Liver (tissue), 9 donors: ENCODE data around the gene IFNLR1. TPM values are rescaled to one million over a fixed set of nuclear protein-coding genes. Genes with fewer than 3 reads are reported as not detected.

Experiments used
- DNase-seq: peaks from one replicate; pipeline ENCODE4 v3.0.0-alpha.2; 2017; ENCODE audit warnings: low spot score
- H3K27ac ChIP-seq, 2 donors: one replicate each; pipeline ENCODE4 v1.7.0; 2013; ENCODE audit warnings: inconsistent platforms in 2 of 2, low read length in 2 of 2, control low read depth in 1 of 2, low read depth in 1 of 2, mild to moderate bottlenecking in 1 of 2
- H3K27me3 ChIP-seq, 4 donors: one replicate each; pipeline versions ENCODE4 v1.6.1 to v1.7.0; 2013; ENCODE audit warnings: low read length in 3 of 4, inconsistent platforms in 1 of 4, mild to moderate bottlenecking in 1 of 4, moderate library complexity in 1 of 4; ENCODE audit not compliant: control insufficient read depth in 4 of 4, insufficient read depth in 4 of 4
- H3K36me3 ChIP-seq, 4 donors: one replicate each; pipeline versions ENCODE4 v1.6.1 to v1.7.0; 2013; ENCODE audit warnings: low read length in 3 of 4, mild to moderate bottlenecking in 3 of 4, low read depth in 1 of 4, moderate library complexity in 1 of 4; ENCODE audit not compliant: control insufficient read depth in 4 of 4, insufficient read depth in 3 of 4
- H3K4me1 ChIP-seq, 4 donors: one replicate each; pipeline versions ENCODE4 v1.6.1 to v1.7.0; 2013; ENCODE audit warnings: low read length in 3 of 4, mild to moderate bottlenecking in 3 of 4, moderate library complexity in 1 of 4; ENCODE audit not compliant: control insufficient read depth in 4 of 4, insufficient read depth in 4 of 4
- H3K4me3 ChIP-seq, 3 donors: one replicate each; pipeline versions ENCODE4 v1.6.1 to v1.7.0; 2013; ENCODE audit warnings: low read length in 3 of 3, control low read depth in 1 of 3, low read depth in 1 of 3, mild to moderate bottlenecking in 1 of 3
- H3K9ac ChIP-seq, 2 donors: one replicate each; pipeline ENCODE4 v1.7.0; 2013; ENCODE audit warnings: low read length in 2 of 2, mild to moderate bottlenecking in 2 of 2, moderate library complexity in 2 of 2, control low read depth in 1 of 2, low read depth in 1 of 2
- H3K9me3 ChIP-seq, 4 donors: one replicate each; pipeline versions ENCODE4 v1.6.1 to v1.7.0; 2013; ENCODE audit warnings: low read length in 3 of 4; ENCODE audit not compliant: control insufficient read depth in 4 of 4
- EGR1 ChIP-seq, 2 donors: IDR thresholded peaks; 2 replicates each; pipeline ENCODE4 v1.6.1; 2016 to 2018; ENCODE audit warnings: antibody characterized with exemption in 2 of 2, low read depth in 2 of 2
- FOXA1 ChIP-seq: IDR thresholded peaks from 2 replicates; pipeline ENCODE4 v1.6.1; 2016; ENCODE audit warnings: antibody characterized with exemption
- FOXA2 ChIP-seq: IDR thresholded peaks from 2 replicates; pipeline ENCODE4 v1.6.1; 2016; ENCODE audit warnings: antibody characterized with exemption
- GABPA ChIP-seq, 2 donors: IDR thresholded peaks in 1 of 2; conservative IDR thresholded peaks in 1 of 2; 2 replicates each; pipeline ENCODE4 v1.6.1; 2016; ENCODE audit warnings: antibody characterized with exemption in 2 of 2, mild to moderate bottlenecking in 1 of 2, moderate library complexity in 1 of 2
- HNF4A ChIP-seq, 2 donors: conservative IDR thresholded peaks; 2 replicates each; pipeline ENCODE4 v1.6.1; 2016; ENCODE audit warnings: antibody characterized with exemption in 2 of 2, mild to moderate bottlenecking in 2 of 2
- HNF4G ChIP-seq: IDR thresholded peaks from 2 replicates; pipeline ENCODE4 v1.6.1; 2016; ENCODE audit warnings: antibody characterized with exemption
- JUND ChIP-seq, 2 donors: IDR thresholded peaks; 2 replicates each; pipeline ENCODE4 v1.6.1; 2016; ENCODE audit warnings: antibody characterized with exemption in 2 of 2
- NR2F2 ChIP-seq: IDR thresholded peaks from 2 replicates; pipeline ENCODE4 v1.6.1; 2016; ENCODE audit warnings: antibody characterized with exemption
- RAD21 ChIP-seq, 2 donors: IDR thresholded peaks; 2 replicates each; pipeline ENCODE4 v1.6.1; 2016; ENCODE audit warnings: antibody characterized with exemption in 2 of 2, mild to moderate bottlenecking in 2 of 2
- SP1 ChIP-seq: IDR thresholded peaks from 2 replicates; pipeline ENCODE4 v1.6.1; 2018; ENCODE audit warnings: antibody characterized with exemption, mild to moderate bottlenecking
- TAF1 ChIP-seq: conservative IDR thresholded peaks from 2 replicates; pipeline ENCODE4 v1.6.1; 2016; ENCODE audit warnings: antibody characterized with exemption, mild to moderate bottlenecking
- YY1 ChIP-seq: IDR thresholded peaks from 2 replicates; pipeline ENCODE4 v1.6.1; 2016; ENCODE audit warnings: antibody characterized with exemption, mild to moderate bottlenecking
- ZBTB33 ChIP-seq: IDR thresholded peaks from 2 replicates; pipeline ENCODE4 v1.6.1; 2016; ENCODE audit warnings: antibody characterized with exemption
- WGBS: extraction: QIAGEN DNeasy Blood & Tissue Kit; methylation state at CpG from one replicate; pipeline ENCODE4 v1.1.7; 2013; 5-methylcytosine and 5-hydroxymethylcytosine counted together
- polyA plus RNA-seq, 2 donors: library from polyadenylated mRNA; stranded (reverse) in 1 of 2; unstranded in 1 of 2; fragments of 200-250 nt in 1 of 2; fragments of >200 nt in 1 of 2; fragmentation: Nextera tagmentation in 1 of 2; extraction: Ambion mirVana in 1 of 2; gene quantifications; one replicate each; pipeline versions ENCODE4 v1.2.1 to v1.2.3, GENCODE V29; 2013 to 2015
- total RNA-seq, 2 donors: library from RNA; depleted of rRNA; stranded (reverse); fragments of >200 nt; gene quantifications; one replicate each; pipeline ENCODE4 v1.2.3, GENCODE V29; 2014
- TF ChIP-seq, protein P1 (sequence below): IDR thresholded peaks from 2 replicates; pipeline ENCODE4 v1.6.1; 2016; ENCODE audit warnings: antibody characterized with exemption
- TF ChIP-seq, protein P2 (sequence below): IDR thresholded peaks from 2 replicates; pipeline ENCODE4 v1.6.1; 2016; ENCODE audit warnings: antibody characterized with exemption, mild to moderate bottlenecking
- TF ChIP-seq, protein P3 (sequence below): IDR thresholded peaks from 2 replicates; pipeline ENCODE4 v1.6.1; 2016; ENCODE audit warnings: antibody characterized with exemption
- donor health status: healthy.
- donor health status: healthy.
- donor health status: healthy.
- donor health status: healthy.
- donor health status: healthy.

The IFNLR1 gene
- total and polyA plus RNA-seq, 4 donors = 2.2 to 6.4 (median 3.5) TPM

DNA sequence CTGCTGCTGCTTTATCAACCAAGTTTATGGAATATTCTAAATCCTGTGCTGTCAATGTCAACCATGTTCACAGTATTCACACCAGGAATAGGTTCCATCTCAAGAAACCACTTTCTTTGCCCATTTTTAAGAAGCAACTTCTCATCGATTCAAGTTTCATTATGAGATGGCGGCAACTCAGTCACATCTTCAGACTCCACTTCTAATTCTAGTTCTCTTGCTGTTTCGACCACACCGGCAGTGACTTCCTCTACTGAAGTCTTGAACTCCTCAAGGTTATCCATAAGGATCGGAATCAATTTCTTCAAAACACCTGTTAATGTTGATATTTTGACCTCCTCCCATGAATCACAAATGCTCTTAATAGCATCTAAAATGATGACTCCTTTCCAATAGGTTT, 39.7 kb upstream of the IFNLR1 start:
- no peaks in the 10 kb centered on the region for H3K27me3 ChIP-seq
- DNase-seq = no peak
- 81% methylated on average over 5 of the region's 5 CpGs for WGBS
- TF ChIP-seq, protein P1, sequence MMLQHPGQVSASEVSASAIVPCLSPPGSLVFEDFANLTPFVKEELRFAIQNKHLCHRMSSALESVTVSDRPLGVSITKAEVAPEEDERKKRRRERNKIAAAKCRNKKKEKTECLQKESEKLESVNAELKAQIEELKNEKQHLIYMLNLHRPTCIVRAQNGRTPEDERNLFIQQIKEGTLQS = no peak
- TF ChIP-seq RAD21 (IDR thresholded peaks at IDR 0.05) = no peak
- TF ChIP-seq TAF1 = no peak
- TF ChIP-seq YY1 = no peak
- TF ChIP-seq FOXA2 = no peak
- TF ChIP-seq ZBTB33 = no peak
- TF ChIP-seq HNF4G = no peak
- H3K9ac ChIP-seq = no peak overlapping the region
- no peaks in the 10 kb centered on the region for H3K4me1 ChIP-seq
- no peaks in the 10 kb centered on the region for H3K36me3 ChIP-seq
- H3K27ac ChIP-seq = no peak overlapping the region
- no peaks in the 10 kb centered on the region for H3K9me3 ChIP-seq
- no peak overlapping the region for H3K4me3 ChIP-seq

GRCh38 chr1:24224761-24225160, 37.7 kb upstream of the IFNLR1 start:
- no peak overlapping the region for H3K27ac ChIP-seq
- no peak for DNase-seq
- no peak overlapping the region for H3K9ac ChIP-seq
- no peaks in the 10 kb centered on the region for H3K27me3 ChIP-seq
- H3K4me3 ChIP-seq = no peak overlapping the region
- no peak for TF ChIP-seq NR2F2
- no peak for TF ChIP-seq GABPA (IDR thresholded peaks at IDR 0.05 in 1 of 2, conservative IDR thresholded peaks at IDR 0.05 in 1 of 2)
- TF ChIP-seq YY1 = no peak
- no peak for TF ChIP-seq HNF4G
- no peak for TF ChIP-seq ZBTB33
- TF ChIP-seq HNF4A (conservative IDR thresholded peaks at IDR 0.05) = no peak
- TF ChIP-seq RAD21 (IDR thresholded peaks at IDR 0.05) = no peak
- no peak for TF ChIP-seq FOXA1
- no peak for TF ChIP-seq EGR1 (IDR thresholded peaks at IDR 0.05; ENCODE audit: low read depth in 2 of 2)
- TF ChIP-seq FOXA2 = no peak
- TF ChIP-seq, protein P2, sequence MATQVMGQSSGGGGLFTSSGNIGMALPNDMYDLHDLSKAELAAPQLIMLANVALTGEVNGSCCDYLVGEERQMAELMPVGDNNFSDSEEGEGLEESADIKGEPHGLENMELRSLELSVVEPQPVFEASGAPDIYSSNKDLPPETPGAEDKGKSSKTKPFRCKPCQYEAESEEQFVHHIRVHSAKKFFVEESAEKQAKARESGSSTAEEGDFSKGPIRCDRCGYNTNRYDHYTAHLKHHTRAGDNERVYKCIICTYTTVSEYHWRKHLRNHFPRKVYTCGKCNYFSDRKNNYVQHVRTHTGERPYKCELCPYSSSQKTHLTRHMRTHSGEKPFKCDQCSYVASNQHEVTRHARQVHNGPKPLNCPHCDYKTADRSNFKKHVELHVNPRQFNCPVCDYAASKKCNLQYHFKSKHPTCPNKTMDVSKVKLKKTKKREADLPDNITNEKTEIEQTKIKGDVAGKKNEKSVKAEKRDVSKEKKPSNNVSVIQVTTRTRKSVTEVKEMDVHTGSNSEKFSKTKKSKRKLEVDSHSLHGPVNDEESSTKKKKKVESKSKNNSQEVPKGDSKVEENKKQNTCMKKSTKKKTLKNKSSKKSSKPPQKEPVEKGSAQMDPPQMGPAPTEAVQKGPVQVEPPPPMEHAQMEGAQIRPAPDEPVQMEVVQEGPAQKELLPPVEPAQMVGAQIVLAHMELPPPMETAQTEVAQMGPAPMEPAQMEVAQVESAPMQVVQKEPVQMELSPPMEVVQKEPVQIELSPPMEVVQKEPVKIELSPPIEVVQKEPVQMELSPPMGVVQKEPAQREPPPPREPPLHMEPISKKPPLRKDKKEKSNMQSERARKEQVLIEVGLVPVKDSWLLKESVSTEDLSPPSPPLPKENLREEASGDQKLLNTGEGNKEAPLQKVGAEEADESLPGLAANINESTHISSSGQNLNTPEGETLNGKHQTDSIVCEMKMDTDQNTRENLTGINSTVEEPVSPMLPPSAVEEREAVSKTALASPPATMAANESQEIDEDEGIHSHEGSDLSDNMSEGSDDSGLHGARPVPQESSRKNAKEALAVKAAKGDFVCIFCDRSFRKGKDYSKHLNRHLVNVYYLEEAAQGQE = no peak
- TF ChIP-seq JUND (IDR thresholded peaks at IDR 0.05) = no peak
- TF ChIP-seq, protein P3, sequence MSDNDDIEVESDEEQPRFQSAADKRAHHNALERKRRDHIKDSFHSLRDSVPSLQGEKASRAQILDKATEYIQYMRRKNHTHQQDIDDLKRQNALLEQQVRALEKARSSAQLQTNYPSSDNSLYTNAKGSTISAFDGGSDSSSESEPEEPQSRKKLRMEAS = no peak
- TF ChIP-seq SP1 = no peak
- no peaks in the 10 kb centered on the region for H3K9me3 ChIP-seq
- 87% methylated on average over 4 of the region's 4 CpGs for WGBS
- H3K36me3 ChIP-seq = no peaks in the 10 kb centered on the region
- H3K4me1 ChIP-seq = no peaks in the 10 kb centered on the region
